ENCODE results near the gene GJD4.

Gene GJD4

DNA sequence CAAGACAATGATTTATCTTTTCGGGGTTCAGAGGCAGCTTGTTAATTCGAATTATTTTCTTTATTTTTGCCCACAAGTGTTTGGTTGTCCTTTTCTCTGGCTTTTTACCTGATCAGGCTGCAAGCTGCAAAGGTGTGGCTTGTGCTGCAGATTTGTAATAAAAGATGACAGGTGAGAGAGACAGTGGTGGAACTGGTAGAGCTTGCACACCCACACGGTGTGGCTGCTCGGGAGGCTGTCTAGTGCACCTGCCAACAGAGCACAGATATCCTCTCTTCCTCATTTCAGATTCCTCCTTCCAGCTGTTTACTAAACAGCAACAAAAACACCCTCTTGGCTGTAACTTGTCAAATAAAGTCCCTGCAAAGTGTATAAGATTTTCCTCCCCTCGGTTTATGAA is 9.2 kb downstream of the GJD4 start:
- no peaks in the 10 kb centered on the region for H3K79me2 ChIP-seq (ENCODE audit: insufficient read depth, low read length)
- no peak overlapping the region for H3K4me2 ChIP-seq (ENCODE audit: low read depth, low read length, poor library complexity, severe bottlenecking)
- no peaks in the 10 kb centered on the region for H4K20me1 ChIP-seq (ENCODE audit: insufficient read depth, low read length, poor library complexity, severe bottlenecking)
- no peak overlapping the region for H3K9ac ChIP-seq (ENCODE audit: low read depth, low read length, poor library complexity, severe bottlenecking)
- H3K4me3 ChIP-seq (ENCODE audit: low read length, poor library complexity, severe bottlenecking) = no peak overlapping the region
- no peak for TF ChIP-seq EZH2phosphoT487 (IDR thresholded peaks at IDR 0.05; ENCODE audit: borderline replicate concordance)
- TF ChIP-seq, protein P1, sequence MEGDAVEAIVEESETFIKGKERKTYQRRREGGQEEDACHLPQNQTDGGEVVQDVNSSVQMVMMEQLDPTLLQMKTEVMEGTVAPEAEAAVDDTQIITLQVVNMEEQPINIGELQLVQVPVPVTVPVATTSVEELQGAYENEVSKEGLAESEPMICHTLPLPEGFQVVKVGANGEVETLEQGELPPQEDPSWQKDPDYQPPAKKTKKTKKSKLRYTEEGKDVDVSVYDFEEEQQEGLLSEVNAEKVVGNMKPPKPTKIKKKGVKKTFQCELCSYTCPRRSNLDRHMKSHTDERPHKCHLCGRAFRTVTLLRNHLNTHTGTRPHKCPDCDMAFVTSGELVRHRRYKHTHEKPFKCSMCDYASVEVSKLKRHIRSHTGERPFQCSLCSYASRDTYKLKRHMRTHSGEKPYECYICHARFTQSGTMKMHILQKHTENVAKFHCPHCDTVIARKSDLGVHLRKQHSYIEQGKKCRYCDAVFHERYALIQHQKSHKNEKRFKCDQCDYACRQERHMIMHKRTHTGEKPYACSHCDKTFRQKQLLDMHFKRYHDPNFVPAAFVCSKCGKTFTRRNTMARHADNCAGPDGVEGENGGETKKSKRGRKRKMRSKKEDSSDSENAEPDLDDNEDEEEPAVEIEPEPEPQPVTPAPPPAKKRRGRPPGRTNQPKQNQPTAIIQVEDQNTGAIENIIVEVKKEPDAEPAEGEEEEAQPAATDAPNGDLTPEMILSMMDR (conservative IDR thresholded peaks at IDR 0.05; ENCODE audit: low read length) = no peak
- no peaks in the 10 kb centered on the region for H3K9me2 ChIP-seq (replicated peaks; ENCODE audit: low read depth, low read length)
- H3K27me3 ChIP-seq (ENCODE audit: insufficient read depth, low read length, poor library complexity, severe bottlenecking) = no peaks in the 10 kb centered on the region
- no peaks in the 10 kb centered on the region for H3K36me3 ChIP-seq (ENCODE audit: insufficient read depth, low read length)
- H3K4me1 ChIP-seq (ENCODE audit: insufficient read depth, low read length, poor library complexity, severe bottlenecking) = no peaks in the 10 kb centered on the region
- H3F3A ChIP-seq (ENCODE audit: low read depth) = no peaks in the 10 kb centered on the region
- no peaks in the 10 kb centered on the region; the same call in 1 of the 2 replicates for H3K9me3 ChIP-seq (ENCODE audit: insufficient read depth, low read depth, low read length)
- no peak overlapping the region for H2AFZ ChIP-seq (ENCODE audit: low read length)

GRCh38 chr10:35626971-35627507 is 21.9 kb downstream of the GJD4 start:
- H3K9ac ChIP-seq (ENCODE audit: low read depth, low read length, poor library complexity, severe bottlenecking) = no peak overlapping the region
- no peaks in the 10 kb centered on the region for H3K9me2 ChIP-seq (replicated peaks; ENCODE audit: low read depth, low read length)
- H3K36me3 ChIP-seq (ENCODE audit: insufficient read depth, low read length) = no peaks in the 10 kb centered on the region
- H3K4me2 ChIP-seq (ENCODE audit: low read depth, low read length, poor library complexity, severe bottlenecking) = no peak overlapping the region
- H4K20me1 ChIP-seq (ENCODE audit: insufficient read depth, low read length, poor library complexity, severe bottlenecking) = no peaks in the 10 kb centered on the region
- H3K27me3 ChIP-seq (ENCODE audit: insufficient read depth, low read length, poor library complexity, severe bottlenecking) = no peaks in the 10 kb centered on the region
- no peaks in the 10 kb centered on the region for H3F3A ChIP-seq (ENCODE audit: low read depth)
- TF ChIP-seq, protein P1 (conservative IDR thresholded peaks at IDR 0.05; ENCODE audit: low read length) = no peak
- TF ChIP-seq EZH2phosphoT487 (IDR thresholded peaks at IDR 0.05; ENCODE audit: borderline replicate concordance) = no peak
- no peaks in the 10 kb centered on the region for H3K4me1 ChIP-seq (ENCODE audit: insufficient read depth, low read length, poor library complexity, severe bottlenecking)
- no peaks in the 10 kb centered on the region for H3K9me3 ChIP-seq (ENCODE audit: insufficient read depth, low read depth, low read length)
- no peak overlapping the region for H2AFZ ChIP-seq (ENCODE audit: low read length)
- no peak overlapping the region for H3K4me3 ChIP-seq (ENCODE audit: low read length, poor library complexity, severe bottlenecking)
- H3K79me2 ChIP-seq (ENCODE audit: insufficient read depth, low read length) = no peaks in the 10 kb centered on the region

- H3K4me1 ChIP-seq (ENCODE audit: insufficient read depth, low read length, poor library complexity, severe bottlenecking) = no peaks in the 10 kb centered on the region
- no peak overlapping the region for H3K4me3 ChIP-seq (ENCODE audit: low read length, poor library complexity, severe bottlenecking)
- no peaks in the 10 kb centered on the region for H3K27me3 ChIP-seq (ENCODE audit: insufficient read depth, low read length, poor library complexity, severe bottlenecking)
- no peak overlapping the region for H2AFZ ChIP-seq (ENCODE audit: low read length)
- TF ChIP-seq EZH2phosphoT487 (IDR thresholded peaks at IDR 0.05; ENCODE audit: borderline replicate concordance) = no peak
- TF ChIP-seq, protein P1 (conservative IDR thresholded peaks at IDR 0.05; ENCODE audit: low read length) = no peak
- no peaks in the 10 kb centered on the region for H3K9me3 ChIP-seq (ENCODE audit: insufficient read depth, low read depth, low read length)
- H3K36me3 ChIP-seq (ENCODE audit: insufficient read depth, low read length) = no peaks in the 10 kb centered on the region
- no peak overlapping the region for H3K9ac ChIP-seq (ENCODE audit: low read depth, low read length, poor library complexity, severe bottlenecking)
- no peaks in the 10 kb centered on the region for H4K20me1 ChIP-seq (ENCODE audit: insufficient read depth, low read length, poor library complexity, severe bottlenecking)
- no peak overlapping the region for H3K4me2 ChIP-seq (ENCODE audit: low read depth, low read length, poor library complexity, severe bottlenecking)
- no peaks in the 10 kb centered on the region for H3K9me2 ChIP-seq (replicated peaks; ENCODE audit: low read depth, low read length)
- H3K79me2 ChIP-seq (ENCODE audit: insufficient read depth, low read length) = no peaks in the 10 kb centered on the region
- H3F3A ChIP-seq (ENCODE audit: low read depth) = no peaks in the 10 kb centered on the region
Measured at GRCh38 chr10:35631404-35631803, 26.3 kb downstream of the GJD4 start.
